HAP-1 (cell line): ENCODE data around the gene DLL3.

ENCODE experiments used
- DNase-seq, 2 experiments: peaks; one replicate each; pipeline ENCODE4 v3.0.0-alpha.2; 2016 to 2020; ENCODE audit warnings: low spot score in 2 of 2
- H3K27me3 ChIP-seq: fragments of 250-450 bp; sonication (Bioruptor Pico); 2 replicates; pipeline ENCODE4 v1.5.1; 2020; ENCODE audit warnings: low read depth, mild to moderate bottlenecking, moderate library complexity
- H3K36me3 ChIP-seq: fragments of 250-450 bp; sonication (Bioruptor Pico); replicated peaks from 2 replicates; pipeline ENCODE4 v1.5.1; 2020; ENCODE audit warnings: mild to moderate bottlenecking
- H3K4me1 ChIP-seq: fragments of 250-450 bp; sonication (Bioruptor Pico); 2 replicates; pipeline ENCODE4 v1.5.1; 2020; ENCODE audit warnings: mild to moderate bottlenecking
- H3K4me3 ChIP-seq: fragments of 250-450 bp; sonication (Bioruptor Pico); 2 replicates; pipeline ENCODE4 v1.5.1; 2020; ENCODE audit warnings: mild to moderate bottlenecking, moderate library complexity
- H3K9me3 ChIP-seq: fragments of 250-450 bp; sonication (Bioruptor Pico); 2 replicates; pipeline ENCODE4 v1.5.1; 2020; ENCODE audit warnings: mild to moderate bottlenecking, moderate library complexity
- in situ Hi-C: fragments of 300-500 bp; cut with MboI; formaldehyde crosslinking; loops from 3 replicates; pipeline ENCODE4 v1.14.3; 2020; ENCODE audit warnings: low sequenced_read_pairs, inconsistent platforms, mixed read lengths

DLL3 gene

DNA sequence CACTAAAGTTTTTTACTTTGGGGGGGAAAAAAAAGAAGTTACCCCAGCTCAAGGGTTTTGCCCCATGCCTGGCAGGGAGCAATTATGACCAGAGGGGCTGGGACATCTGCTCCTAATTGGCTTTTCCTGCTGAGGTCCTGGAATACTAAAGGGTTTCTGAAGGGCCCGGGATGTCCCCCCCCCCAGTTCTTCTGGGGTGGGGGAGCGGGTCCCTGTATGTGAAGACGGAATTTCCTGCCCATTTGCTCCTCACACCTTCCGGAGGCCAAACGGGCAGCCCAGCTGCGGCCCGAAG lies 1.1 kb upstream of the DLL3 start:
- Histone ChIP-seq H3K27me3 (no peaks in the 10 kb centered on the region), H3K4me1 (peaks cover 11% of the 10 kb centered on the region), H3K9me3 (no peaks in the 10 kb centered on the region; the same call in 1 of the 2 replicates), H3K36me3 (no peaks in the 10 kb centered on the region), H3K4me3 (peak overlapping the region; percentile 6)
- DNase-seq: no peak
- in situ Hi-C loops: no loop called here

DNA sequence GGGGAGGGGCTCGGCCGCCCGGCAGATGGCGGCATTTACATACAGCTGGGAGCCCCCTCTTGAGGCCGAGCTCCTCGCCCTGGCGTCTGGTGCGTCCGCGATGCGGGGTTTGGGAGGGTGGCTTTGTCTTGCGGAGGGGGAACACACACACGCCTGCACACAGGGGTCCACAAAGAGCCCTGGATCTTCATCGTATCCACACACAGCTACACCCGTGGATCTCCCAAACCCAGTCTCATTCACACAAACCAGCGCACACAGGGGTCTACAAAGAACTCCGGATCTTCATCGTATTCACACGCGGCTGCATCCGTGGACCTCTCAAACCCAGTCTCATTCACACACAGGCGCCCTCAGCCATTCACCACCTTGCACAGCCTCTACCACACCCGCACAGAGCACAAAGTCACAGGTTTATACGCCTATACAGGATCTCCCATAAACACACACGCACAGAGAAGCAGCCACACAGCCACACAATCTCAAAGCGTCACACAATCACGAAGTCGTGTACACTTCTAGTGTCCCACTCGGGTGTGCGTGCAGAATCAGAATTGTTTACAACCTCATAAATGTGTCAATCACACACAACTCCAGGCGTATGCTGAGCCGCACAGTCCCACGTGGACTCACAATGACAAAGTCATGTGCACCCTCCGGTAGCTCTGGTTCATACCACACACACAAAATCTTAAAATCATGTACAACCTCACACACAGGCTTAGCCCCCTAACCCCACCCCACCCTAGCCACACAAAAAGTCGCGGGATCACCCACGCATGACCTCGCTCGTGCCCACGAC lies 550 bp upstream of the DLL3 start:
- H3K4me1 ChIP-seq: peaks cover 11% of the 10 kb centered on the region
- H3K36me3 ChIP-seq: no peaks in the 10 kb centered on the region
- in situ Hi-C loops: no loop called here
- no peaks in the 10 kb centered on the region; the same call in 1 of the 2 replicates for H3K9me3 ChIP-seq
- peak; percentile 59 to 79 for DNase-seq
- H3K27me3 ChIP-seq: no peaks in the 10 kb centered on the region
- peak overlapping the region; percentile 6 for H3K4me3 ChIP-seq

DNA sequence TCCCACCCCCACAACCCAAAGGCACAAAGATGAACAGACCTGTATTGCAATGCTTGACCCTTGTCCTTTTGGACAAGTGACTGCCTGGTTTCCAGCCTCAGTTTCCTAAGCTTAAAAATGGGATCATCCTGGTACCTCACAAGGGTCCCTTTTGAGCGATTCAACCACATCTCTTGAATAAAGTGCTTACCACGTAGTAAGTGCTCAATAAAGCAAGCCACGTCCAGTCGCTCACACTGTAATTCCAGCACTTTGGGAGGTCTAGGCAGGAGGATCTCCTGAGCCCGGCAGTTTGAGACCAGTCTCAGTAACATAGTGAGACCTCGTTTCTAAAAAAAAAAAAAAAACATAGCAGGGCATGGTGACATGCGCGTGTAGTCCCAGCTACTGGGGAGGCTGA lies 1.2 kb downstream of the DLL3 start:
- Histone ChIP-seq H3K4me1 (peaks cover 11% of the 10 kb centered on the region), H3K4me3 (no peak overlapping the region), H3K36me3 (no peaks in the 10 kb centered on the region), H3K27me3 (no peaks in the 10 kb centered on the region), H3K9me3 (no peaks in the 10 kb centered on the region; the same call in 1 of the 2 replicates)
- no peak for DNase-seq
- in situ Hi-C loops: no loop called here

DNA sequence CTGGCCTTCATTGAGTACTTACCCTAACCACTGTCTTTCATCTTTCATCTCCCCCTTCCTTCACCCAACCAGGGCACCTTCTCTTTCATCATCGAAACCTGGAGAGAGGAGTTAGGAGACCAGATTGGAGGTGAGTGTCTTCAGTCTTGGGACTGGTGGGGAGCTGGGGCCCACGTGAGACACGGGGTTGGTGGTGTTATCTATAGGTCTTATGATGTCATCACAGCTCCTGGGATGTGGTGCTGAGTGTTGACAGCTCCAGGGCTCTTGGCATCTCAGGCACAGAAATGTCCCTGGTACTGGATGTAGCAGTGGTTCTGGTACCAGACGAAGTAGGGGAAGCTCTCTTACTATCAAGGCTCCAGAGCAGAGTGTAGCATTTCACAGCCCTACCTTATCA lies 1.8 kb downstream of the DLL3 start:
- peaks cover 11% of the 10 kb centered on the region for H3K4me1 ChIP-seq
- in situ Hi-C loops: no loop called here
- H3K27me3 ChIP-seq: no peaks in the 10 kb centered on the region
- no peaks in the 10 kb centered on the region for H3K36me3 ChIP-seq
- no peak overlapping the region for H3K4me3 ChIP-seq
- H3K9me3 ChIP-seq: no peaks in the 10 kb centered on the region; the same call in 1 of the 2 replicates
- DNase-seq: no peak

DNA sequence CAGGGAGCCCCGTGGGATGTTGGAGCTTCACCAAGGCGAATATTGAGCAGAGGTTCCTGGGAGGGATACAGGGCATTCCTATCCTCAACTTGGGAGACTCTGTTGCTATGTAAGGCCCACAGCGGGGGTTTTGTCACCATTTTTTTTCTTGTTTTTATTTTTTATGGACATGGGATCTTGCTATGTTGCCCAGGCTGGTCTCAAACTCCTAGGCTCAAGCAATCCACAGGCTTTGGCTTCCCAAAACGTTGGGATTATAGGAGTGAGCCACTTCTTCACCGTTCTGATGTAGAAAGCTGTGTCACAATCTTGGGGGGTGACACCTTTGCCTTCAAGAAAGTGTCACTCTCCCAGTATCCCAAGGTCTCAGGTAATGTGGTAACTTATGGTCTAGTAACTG lies 2.6 kb downstream of the DLL3 start:
- Histone ChIP-seq H3K9me3 (no peaks in the 10 kb centered on the region; the same call in 1 of the 2 replicates), H3K27me3 (no peaks in the 10 kb centered on the region), H3K36me3 (no peaks in the 10 kb centered on the region), H3K4me3 (no peak overlapping the region), H3K4me1 (peaks cover 11% of the 10 kb centered on the region)
- no peak for DNase-seq
- in situ Hi-C loops: no loop called here

DNA sequence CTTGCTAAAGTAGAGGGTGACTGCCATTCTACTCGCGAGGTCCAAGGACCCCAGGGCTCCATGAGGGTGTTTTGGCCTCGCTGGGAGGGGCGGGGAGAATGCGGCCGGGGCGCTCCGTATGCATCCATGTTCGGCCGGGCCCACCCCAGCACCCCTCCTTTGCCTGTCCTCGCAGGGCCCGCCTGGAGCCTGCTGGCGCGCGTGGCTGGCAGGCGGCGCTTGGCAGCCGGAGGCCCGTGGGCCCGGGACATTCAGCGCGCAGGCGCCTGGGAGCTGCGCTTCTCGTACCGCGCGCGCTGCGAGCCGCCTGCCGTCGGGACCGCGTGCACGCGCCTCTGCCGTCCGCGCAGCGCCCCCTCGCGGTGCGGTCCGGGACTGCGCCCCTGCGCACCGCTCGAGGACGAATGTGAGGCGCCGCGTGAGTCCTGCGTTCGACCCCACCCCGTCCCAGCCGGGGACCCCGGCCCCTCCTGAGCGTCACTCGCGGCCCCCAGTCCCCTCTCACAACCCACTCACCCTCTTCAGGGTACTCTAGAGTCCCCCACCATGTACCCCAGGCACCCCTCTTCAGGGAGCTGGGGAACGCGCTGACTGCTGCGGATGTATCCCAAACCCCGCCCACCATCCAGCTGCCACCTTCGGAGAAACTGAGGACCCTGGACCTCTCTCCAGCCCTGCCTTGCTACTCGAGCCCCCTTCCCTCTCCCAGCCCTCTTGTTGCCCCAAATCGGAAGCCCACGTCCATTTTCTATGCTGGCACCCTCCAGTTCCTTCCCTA lies 4.1 kb downstream of the DLL3 start:
- peak; percentile 79 for DNase-seq

DNA sequence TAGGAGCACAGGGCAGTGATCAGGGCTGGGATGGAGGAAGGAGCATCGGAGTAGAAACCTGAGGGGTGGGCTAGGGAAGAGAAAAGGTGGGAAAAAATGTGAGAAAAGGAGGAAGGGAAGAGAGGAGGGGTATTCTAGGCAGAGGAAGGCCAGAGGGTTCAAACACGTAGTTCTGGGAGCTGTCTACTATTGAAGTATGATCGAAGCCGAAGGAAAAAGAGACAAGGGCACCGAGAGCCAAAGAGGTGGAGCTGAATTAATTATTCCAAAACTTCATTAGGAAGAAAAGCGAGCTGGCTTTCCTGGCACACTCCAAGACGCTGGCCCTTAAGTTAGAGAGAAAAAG lies 7.8 kb downstream of the DLL3 start:
- in situ Hi-C loops: no loop called here
- Histone ChIP-seq H3K9me3 (no peaks in the 10 kb centered on the region; the same call in none of the 2 replicates), H3K36me3 (no peaks in the 10 kb centered on the region), H3K4me1 (peaks cover 5% of the 10 kb centered on the region), H3K27me3 (no peaks in the 10 kb centered on the region), H3K4me3 (no peak overlapping the region)
- no peak for DNase-seq

More for the DNA sequence above, 4.1 kb downstream of the DLL3 start:
- no peaks in the 10 kb centered on the region for H3K36me3 ChIP-seq
- H3K4me1 ChIP-seq: peaks cover 10% of the 10 kb centered on the region
- H3K9me3 ChIP-seq: no peaks in the 10 kb centered on the region; the same call in none of the 2 replicates
- H3K4me3 ChIP-seq: peak overlapping the region; percentile 6; the same call in 1 of the 2 replicates
- no peaks in the 10 kb centered on the region for H3K27me3 ChIP-seq
- in situ Hi-C loops: no loop called here

DNA sequence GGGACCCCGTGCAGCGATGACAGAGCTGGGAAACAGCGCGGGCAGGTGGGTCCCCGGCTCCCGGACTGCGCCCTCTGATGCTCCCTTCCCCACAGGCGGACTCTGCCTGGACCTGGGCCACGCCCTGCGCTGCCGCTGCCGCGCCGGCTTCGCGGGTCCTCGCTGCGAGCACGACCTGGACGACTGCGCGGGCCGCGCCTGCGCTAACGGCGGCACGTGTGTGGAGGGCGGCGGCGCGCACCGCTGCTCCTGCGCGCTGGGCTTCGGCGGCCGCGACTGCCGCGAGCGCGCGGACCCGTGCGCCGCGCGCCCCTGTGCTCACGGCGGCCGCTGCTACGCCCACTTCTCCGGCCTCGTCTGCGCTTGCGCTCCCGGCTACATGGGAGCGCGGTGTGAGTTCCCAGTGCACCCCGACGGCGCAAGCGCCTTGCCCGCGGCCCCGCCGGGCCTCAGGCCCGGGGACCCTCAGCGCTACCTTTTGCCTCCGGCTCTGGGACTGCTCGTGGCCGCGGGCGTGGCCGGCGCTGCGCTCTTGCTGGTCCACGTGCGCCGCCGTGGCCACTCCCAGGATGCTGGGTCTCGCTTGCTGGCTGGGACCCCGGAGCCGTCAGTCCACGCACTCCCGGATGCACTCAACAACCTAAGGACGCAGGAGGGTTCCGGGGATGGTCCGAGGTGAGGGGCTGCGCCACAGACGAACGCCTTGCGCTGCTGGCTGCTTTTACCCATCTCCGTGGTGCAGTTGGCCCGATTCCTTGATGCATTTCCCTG lies 8.4 kb downstream of the DLL3 start:
- Histone ChIP-seq H3K4me3 (peak overlapping the region; percentile 55), H3K4me1 (peaks cover 5% of the 10 kb centered on the region), H3K27me3 (no peaks in the 10 kb centered on the region), H3K9me3 (no peaks in the 10 kb centered on the region; the same call in none of the 2 replicates), H3K36me3 (no peaks in the 10 kb centered on the region)
- in situ Hi-C loops: no loop called here
- peak; percentile 78 to 82 for DNase-seq

DNA sequence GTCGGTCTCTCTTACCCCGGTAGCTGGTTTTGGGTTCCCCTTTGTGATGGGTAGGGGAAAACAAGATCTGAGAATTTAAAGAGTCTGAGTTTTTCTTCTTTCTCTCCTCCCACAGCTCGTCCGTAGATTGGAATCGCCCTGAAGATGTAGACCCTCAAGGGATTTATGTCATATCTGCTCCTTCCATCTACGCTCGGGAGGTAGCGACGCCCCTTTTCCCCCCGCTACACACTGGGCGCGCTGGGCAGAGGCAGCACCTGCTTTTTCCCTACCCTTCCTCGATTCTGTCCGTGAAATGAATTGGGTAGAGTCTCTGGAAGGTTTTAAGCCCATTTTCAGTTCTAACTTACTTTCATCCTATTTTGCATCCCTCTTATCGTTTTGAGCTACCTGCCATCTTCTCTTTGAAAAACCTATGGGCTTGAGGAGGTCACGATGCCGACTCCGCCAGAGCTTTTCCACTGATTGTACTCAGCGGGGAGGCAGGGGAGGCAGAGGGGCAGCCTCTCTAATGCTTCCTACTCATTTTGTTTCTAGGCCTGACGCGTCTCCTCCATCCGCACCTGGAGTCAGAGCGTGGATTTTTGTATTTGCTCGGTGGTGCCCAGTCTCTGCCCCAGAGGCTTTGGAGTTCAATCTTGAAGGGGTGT lies 9.1 kb downstream of the DLL3 start:
- peak overlapping the region; percentile 55 for H3K4me3 ChIP-seq
- in situ Hi-C loops: no loop called here
- no peaks in the 10 kb centered on the region for H3K36me3 ChIP-seq
- peaks cover 5% of the 10 kb centered on the region for H3K4me1 ChIP-seq
- no peaks in the 10 kb centered on the region; the same call in 1 of the 2 replicates for H3K9me3 ChIP-seq
- H3K27me3 ChIP-seq: no peaks in the 10 kb centered on the region
- DNase-seq: no peak

DNA sequence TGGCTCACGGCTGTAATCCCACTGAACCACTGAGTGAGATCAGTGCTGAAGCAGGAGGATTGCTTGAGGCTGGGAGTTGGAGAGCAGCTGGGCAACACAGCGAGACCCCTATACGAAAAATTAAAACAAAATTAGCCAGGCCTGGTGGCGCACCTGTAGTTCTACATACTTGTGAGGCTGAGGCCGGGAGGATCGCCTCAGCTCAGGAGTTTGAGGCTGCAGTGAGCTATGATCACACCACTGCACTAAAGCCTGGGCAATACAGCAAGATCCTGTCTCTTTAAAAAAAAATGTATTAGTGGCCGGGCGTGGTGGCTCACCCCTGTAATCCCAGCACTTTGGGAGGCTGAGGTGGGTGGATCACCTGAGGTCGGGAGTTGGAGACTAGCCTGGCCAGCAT lies 9.9 kb downstream of the DLL3 start:
- Histone ChIP-seq H3K4me1 (peaks cover 5% of the 10 kb centered on the region), H3K9me3 (no peaks in the 10 kb centered on the region; the same call in 1 of the 2 replicates), H3K36me3 (no peaks in the 10 kb centered on the region), H3K4me3 (no peak overlapping the region), H3K27me3 (no peaks in the 10 kb centered on the region)
- in situ Hi-C loops: no loop called here
- no peak for DNase-seq

DNA sequence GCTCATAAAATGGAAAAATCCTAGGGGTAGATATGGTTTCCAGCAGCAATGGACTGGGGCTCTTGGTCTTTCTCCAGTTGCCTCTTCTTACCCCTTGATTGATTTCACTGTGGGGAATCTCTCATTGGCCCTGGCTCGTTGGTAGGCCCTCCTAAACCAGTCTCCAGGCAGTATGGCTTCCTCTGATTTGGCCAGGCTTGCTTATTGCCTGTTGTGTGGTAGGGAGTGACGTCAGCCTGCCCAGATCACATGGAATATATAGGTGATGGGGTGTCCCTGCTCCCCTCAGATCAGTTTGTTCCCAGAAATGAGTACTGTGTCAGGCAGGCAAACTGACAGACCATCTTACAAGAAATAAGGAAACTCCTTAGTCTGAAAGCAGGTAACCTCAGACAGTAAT lies 10.5 kb downstream of the DLL3 start:
- H3K27me3 ChIP-seq: no peaks in the 10 kb centered on the region
- H3K9me3 ChIP-seq: no peaks in the 10 kb centered on the region; the same call in 1 of the 2 replicates
- H3K4me1 ChIP-seq: peaks cover 5% of the 10 kb centered on the region
- no peak for DNase-seq
- H3K36me3 ChIP-seq: no peaks in the 10 kb centered on the region
- no peak overlapping the region for H3K4me3 ChIP-seq
- in situ Hi-C loops: no loop called here

DNA sequence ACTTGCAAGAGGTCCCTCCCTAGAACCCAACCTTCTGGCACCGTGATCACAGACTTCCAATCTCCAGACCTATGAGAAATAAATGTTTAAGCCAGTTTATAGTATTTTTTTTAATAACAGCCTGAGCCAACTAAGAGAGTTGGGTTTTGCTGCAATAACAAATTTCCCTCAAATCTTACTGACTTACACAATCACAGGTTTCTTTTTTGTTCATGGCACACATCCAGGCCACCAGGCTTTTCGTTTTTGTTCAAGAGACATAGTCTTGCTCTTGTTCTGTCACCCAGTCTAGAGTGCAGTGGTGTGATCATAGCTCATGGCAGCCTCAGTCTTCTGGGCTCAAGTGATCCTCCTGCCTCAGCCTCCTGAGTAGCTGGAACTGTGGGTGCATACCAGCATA lies 14.2 kb downstream of the DLL3 start:
- Histone ChIP-seq H3K36me3 (no peaks in the 10 kb centered on the region), H3K27me3 (no peaks in the 10 kb centered on the region), H3K4me3 (no peak overlapping the region), H3K9me3 (no peaks in the 10 kb centered on the region), H3K4me1 (peaks cover 3% of the 10 kb centered on the region; the same call in 1 of the 2 replicates)
- DNase-seq: no peak
- in situ Hi-C loops: no loop called here

DNA sequence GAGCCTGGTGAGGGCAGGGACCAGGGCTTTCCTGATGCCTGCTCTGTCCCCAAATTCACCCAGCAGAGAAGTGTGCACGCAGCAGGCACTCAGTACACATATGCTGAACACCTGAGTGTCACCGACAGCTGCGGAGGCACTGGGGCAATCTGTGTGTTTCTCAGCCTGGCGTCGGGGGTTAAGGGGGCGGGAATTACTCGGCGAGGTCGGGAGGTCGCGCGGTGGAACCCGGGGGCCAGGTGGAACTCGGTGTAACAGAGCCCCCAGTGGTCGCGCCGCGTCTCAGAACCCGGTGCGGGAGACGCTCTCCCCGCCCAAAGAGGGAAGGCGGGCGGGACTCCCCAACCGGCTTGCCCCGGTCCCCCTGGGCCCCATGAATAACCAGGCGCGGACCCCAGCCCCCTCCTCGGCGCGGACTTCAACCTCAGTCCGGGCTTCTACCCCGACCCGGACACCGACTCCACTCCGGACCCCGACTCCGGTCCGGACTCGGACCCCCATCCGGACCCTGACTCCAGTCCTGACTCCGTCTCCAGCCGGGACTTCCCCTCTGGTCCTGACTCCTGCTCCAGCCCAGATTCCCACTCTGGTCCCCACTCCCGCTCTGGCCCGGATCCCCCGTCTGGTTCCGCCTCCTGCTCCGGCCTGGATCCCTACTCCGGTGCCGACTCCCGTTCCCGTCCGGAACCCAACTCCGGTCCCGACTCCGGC lies 16.2 kb downstream of the DLL3 start, which contains the start of gene SELENOV:
TSS of gene SELENOV (plus strand) at position 300 of the 711 bp plus-strand sequence. CDS start at position 374, 74 bp downstream.
- Histone ChIP-seq H3K27me3 (no peaks in the 10 kb centered on the region), H3K36me3 (no peaks in the 10 kb centered on the region), H3K4me3 (peak within 1 kb of the TSS; percentile 8; the same call in 1 of the 2 replicates), H3K9me3 (no peaks in the 10 kb centered on the region), H3K4me1 (peaks cover 11% of the 10 kb centered on the region)
- DNase-seq: peak in 1 of 2 experiments; percentile 42
- in situ Hi-C loops: no loop called here
